HG03108 (cell line): ENCODE data around the gene HDDC2.

Source experiments
- ATAC-seq: cut with Tn5 transposase; IDR thresholded peaks from one replicate; pipeline ENCODE4 v1.9.1; 2021; ENCODE audit warnings: moderate library complexity; ENCODE audit not compliant: unreplicated experiment

The HDDC2 gene

DNA sequence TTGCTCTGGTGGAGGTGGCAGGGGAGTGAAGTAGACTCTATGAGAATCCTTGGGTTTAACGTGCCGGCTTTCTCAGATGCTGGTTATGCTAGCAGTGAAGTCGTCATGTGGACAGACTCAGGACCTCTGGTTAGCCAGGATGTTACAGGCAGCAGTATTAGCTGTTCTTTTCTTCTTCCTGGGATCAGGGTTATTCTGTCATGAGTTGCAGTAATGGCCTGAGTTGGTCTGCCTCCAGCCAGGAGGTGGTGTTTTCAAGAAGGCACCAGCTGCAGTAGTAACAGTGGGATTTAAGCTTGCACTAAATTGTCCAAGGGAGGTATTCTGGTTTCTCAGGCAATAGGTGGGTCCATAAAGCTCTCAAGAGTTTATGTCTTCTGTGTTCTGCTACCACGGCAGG lies 56.7 kb downstream of the HDDC2 start:
- no peak for ATAC-seq

DNA sequence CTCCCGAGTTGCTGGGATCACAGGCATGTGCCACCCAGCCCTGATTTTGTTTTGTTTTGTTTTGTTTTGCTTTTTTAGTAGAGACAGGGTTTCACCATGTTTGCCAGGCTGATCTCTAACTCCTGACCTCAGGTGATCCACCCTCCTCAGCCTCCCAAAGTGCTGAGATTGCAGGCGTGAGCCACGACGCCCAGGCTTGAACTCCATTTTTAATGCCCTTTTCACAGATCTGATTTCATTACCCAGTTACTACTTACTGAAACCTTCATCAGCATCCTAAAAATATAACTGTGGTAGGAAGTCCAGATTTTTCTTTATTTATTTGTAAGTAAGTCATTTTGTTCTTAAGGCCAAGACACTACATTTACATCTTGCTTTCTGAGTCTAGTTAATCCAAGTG lies 64.0 kb downstream of the HDDC2 start:
- no peak for ATAC-seq

DNA sequence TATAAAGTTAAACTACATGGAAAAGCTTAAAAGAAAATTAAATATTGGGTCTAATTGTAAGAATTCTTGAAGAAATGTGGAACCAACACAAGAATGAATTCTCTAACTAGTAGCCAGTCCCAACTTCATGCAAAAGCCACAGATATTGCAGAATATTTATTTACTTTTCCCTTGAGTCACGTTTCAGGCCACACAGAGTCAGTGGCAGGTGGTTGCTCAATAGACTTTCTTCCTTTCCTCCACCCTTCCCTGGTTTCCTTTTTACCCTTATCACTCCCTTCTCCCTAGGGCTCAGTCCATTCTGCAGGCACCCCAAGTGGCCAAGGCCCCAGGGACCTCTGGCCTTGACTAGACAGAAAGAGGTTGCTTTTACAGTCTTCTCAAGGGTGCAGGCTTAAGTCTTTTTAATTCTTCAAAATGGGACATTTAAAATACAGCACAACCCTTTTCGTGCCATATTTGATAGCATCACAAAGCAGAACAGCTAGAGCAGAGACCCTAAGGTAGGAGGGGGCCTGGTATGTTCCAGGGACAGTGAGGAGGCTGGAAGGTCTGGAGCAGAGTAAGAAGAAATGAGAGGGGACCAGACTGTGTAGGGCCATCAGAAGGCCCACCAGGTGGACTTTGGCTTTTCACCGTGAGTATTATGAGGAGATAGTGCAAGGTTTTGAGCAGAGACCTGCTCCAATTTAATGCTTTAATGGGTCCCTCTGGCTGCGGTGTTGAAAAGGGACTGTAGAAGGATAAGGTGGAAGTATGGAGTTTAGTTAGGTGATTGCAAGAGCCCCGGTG lies 65.0 kb downstream of the HDDC2 start:
- ATAC-seq = no peak

DNA sequence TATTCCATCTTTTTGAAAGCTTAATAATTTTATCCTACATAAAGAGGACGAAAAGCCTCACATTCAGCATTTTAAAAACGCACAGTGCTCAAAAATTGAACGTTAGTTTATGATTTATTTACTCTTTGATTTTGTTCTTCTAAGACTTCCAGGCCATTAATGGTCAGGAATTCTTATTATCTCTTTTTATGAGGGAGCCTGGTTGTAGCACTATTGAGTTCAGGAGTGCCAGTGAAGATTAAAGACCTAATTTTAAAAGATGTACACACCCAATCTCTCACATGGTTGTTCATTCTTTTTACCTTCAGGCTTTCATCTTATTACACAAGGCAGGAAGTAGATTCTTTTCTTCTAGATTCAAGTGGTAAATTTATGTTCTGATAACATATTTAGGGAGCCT lies 68.6 kb downstream of the HDDC2 start:
- ATAC-seq = no peak

DNA sequence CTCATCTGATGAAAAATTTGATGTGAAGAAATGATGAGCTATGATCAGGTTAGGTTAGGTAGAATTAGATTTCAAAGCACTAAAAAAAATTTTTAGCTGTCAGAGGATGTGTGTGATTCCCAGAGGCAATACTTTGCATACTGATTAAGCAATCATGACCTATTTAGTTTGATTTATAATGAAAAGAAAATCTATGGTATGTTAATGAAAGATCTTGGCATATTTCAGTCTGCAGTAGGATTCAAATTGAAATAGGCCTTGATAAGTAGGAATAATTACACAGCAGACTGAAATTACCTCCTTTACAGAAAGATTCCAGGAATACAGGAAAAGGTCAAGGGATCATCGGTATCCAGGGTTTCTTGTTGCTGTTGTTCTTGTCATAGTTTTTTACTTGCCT lies 69.3 kb downstream of the HDDC2 start:
- ATAC-seq = no peak

DNA sequence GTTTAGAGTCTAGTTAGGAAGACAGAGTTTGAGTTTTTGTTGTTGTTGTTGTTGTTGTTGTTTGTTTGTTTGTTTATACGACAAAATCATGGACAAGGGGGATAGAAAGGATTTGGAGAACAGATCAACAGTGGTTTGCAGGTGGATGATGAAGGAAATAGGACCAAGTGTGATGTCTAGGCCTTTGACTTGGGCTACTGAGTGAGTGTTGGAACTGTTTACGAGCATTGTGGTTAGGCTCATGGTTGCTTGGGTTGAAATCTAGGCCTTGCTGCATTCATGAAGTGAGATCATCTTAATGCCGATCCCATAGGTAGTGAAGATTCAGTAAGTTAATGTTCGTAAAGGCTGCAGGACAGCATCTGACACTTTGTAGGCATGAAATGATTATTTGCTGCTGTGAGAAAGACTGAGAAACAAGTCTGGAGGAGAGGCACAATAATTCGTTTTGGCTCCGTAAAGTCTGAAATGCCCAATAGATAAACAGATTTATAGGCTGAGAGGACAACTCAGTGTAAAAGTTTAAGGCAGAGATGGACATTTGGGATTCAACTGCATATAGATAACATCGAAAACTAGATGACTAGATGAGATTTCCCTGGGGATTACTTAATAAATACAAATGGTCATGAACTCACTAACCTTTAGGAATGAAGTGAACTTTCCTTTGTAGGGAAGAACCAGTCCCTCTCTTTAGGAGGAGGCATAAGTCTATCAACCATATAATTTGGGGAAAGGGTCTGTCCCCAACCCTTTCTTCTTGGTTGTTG lies 70.0 kb downstream of the HDDC2 start:
- no peak for ATAC-seq

DNA sequence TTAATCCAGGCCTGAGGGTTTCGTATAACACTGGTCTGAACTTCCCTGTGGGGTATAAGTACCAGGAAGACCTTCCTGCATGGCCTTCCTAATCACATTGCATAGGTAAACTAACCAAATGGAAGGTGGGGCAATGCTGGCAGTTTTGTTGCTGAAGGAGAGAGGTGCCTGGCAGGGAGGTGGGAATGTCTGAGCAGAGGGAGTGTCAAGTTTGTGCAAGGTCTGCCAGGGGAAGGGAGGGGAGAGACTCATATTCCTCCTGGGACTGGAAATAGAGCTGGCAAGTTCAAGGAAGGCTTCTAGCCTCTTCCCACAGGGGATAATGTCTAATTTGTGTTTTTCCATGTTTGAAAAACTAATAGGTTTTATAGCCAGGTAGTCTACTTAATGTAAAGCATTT lies 70.6 kb downstream of the HDDC2 start:
- no peak for ATAC-seq

DNA sequence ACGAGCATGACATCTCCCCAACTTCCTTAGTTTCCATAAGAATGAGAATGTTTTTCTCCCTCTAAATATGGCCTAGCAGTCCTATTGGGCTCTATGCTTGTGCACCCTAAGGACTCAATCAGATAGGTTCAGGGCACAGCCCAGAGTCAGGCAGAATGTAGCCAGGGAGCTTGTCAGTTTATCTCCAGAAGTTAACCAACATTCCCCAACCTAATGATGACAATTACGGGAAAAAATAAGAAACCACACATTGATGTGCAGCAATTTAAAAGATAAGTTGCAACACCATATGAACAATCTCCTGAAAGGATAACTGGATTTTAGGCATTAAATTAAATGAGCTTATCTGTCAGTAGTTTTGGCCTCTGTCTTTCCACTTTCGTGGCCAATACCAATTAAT lies 71.1 kb downstream of the HDDC2 start:
- ATAC-seq = no peak

DNA sequence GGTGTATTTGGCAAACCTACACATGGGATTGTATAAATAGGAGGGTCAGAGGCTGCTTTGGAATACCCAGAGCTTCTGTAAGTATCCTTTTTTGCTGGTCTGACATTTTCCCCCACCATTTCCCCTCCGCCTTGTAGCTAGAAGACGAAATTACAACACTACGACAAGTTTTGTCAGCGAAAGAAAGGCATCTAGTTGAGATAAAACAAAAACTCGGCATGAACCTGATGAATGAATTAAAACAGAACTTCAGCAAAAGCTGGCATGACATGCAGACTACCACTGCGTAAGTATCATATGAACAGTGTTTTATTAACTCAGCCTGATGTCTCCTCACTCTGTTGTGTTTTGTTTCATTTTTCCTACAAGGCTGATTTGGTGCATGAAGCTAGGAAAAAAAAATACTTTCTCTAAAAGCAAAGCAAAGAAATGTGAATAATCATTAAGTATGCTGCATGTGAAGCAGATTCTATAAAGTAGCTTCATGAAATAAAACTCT lies 72.7 kb downstream of the HDDC2 start:
- no peak for ATAC-seq

DNA sequence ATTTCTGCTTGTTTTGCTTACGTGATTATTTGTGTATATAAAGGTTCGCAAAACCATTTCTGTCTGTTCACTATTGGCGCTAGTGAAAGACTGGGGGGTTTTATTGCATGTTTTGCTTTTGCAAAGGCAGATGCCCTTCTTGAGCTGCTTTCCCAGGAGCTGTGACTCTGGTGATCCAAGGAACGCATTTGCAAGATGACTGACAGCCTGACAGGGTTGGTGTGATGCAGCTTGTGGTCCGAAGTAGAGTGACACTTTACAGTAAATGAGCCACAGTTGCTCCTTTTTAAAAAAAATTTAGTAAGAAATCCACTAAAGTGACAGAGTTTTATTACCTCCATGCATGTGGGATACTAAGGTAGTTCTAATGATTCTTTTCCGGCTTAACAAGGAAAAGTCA lies 74.5 kb downstream of the HDDC2 start:
- no peak for ATAC-seq
